D341Med (cell line): Measurements from ENCODE around the gene SYT8.
A peak's percentile ranks its signal among the peaks of the same experiment; 100 is the strongest.
"Not testable (repeated sequence)": the region's sequence is repeated elsewhere in the genome, so short reads cannot be mapped to it uniquely, and the experiment has no call there.

Experiments used
- DNase-seq: peaks from one replicate; pipeline ENCODE4 v3.0.0; 2012; ENCODE audit warnings: low spot score

SYT8 gene

DNA sequence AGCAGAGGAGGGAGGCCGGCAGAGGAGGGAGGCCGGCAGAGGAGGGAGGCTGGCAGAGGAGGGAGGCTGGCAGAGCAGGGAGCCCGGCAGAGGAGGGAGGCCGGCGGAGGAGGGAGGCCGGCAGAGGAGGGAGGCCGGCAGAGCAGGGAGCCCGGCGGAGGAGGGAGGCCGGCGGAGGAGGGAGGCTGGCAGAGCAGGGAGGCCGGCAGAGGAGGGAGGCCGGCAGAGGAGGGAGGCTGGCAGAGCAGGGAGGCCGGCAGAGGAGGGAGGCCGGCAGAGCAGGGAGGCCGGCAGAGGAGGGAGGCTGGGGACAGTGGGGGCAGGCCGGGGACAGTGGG is 39.0 kb downstream of the SYT8 start:
- not testable (repeated sequence) for DNase-seq

- not testable (repeated sequence) for DNase-seq
Observed at GRCh38 chr11:1874441-1875092, 39.8 kb downstream of the SYT8 start.

GRCh38 chr11:1875093-1875850 is 40.5 kb downstream of the SYT8 start:
- no peak for DNase-seq

DNA sequence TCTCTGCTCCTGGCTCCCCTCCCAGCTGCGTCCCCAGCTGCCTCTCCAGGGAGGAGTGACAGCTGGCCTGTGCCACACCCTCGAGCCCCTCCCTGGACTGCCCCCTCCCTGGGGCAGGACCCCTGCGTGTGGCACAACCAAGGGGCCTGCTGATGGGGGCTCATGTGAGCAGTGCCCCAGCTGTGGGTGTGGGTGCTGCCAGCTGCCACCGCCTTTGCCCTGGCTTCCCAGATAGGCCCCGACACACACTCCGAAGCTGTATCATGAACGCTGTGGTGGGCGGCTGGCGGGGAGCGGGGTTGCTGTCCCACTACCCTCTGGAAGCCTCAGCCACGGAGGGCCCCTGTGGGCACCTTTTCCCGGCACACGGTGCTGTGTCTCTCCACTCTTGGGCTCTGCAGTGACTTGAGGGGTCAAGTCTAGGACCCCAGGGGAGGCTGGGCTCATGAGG is 41.1 kb downstream of the SYT8 start:
- not testable (repeated sequence) for DNase-seq

- DNase-seq = peak; percentile 71
Observed at GRCh38 chr11:1876361-1877063, 41.7 kb downstream of the SYT8 start.

DNA sequence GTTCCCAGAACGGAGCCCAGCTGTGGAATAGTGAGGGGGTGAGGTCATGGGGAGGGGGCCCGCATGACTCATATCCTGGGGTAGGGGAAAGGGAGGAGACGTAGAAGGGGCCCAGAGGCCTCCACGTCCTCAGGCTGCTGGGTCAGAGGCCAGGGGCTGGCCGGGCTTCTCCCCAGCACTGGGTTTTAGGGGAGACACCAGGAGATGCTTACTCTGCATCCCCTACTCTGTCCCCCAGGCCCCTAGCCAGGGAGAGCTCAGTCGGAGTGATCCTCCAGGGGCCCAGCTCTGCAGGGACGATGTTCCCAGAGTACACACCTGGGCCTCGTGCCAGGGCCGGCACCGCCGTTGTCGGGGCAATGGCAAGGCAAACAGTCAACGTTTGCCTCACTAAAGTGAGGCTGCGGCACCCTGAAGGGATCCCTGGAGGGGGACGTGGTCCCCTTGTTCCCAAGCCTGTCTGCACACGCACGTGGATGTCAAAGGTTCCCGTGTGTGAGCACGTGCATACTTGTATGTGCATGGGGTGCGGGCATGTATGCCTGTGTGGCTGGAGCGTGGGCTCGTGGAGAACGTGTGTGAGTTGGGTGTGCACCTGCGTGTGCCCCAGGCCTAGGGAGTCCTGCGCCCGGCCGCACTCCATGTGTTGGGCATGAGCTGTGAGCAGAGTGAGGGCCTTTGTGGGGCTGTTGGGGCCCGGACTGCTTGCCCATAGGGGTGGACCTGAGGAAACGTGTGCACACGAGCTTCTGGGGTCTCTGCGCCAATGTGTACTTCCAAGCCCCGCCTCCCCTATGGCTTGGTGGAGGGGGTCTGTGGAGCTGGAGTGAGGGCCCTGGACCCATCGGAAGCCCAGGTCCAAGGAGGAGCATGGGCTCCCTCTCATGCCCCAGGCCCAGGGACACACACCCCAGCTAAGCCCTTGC is 42.7 kb downstream of the SYT8 start:
- no peak for DNase-seq

GRCh38 chr11:1878137-1879031 is 43.6 kb downstream of the SYT8 start:
- peak; percentile 31 for DNase-seq

DNA sequence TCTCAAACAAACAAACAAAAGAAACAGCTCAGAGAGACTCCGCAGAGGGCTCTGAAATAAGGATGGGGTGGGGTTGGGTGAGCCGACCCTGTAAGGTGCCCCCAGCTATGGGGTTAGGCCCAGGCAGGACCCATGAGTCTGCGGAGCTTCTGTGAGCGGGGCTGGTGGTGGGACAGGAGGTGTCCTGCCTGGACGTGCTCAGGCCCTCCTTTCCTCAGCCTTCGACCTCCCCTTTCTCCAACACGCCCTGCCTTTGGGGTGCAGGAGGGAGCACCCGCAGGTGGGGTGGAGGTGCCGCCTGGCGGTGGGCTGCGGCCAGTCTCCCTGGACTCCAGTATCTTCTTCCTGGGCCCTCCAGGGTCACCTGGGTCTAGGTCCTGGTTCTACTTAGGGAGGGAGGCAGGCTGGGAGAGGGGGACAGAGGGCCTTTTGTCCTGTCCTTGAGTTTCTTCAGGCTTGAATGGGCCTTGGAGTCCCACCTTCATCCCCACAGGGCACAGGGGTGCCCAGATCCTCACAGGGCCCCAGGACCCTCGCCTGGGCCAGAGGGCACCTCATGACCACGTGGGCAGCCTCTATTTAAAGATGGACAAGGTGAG is 44.7 kb downstream of the SYT8 start:
- peak; percentile 22 for DNase-seq

GRCh38 chr11:1879941-1880720 is 45.3 kb downstream of the SYT8 start:
- peak; percentile 32 for DNase-seq

DNA sequence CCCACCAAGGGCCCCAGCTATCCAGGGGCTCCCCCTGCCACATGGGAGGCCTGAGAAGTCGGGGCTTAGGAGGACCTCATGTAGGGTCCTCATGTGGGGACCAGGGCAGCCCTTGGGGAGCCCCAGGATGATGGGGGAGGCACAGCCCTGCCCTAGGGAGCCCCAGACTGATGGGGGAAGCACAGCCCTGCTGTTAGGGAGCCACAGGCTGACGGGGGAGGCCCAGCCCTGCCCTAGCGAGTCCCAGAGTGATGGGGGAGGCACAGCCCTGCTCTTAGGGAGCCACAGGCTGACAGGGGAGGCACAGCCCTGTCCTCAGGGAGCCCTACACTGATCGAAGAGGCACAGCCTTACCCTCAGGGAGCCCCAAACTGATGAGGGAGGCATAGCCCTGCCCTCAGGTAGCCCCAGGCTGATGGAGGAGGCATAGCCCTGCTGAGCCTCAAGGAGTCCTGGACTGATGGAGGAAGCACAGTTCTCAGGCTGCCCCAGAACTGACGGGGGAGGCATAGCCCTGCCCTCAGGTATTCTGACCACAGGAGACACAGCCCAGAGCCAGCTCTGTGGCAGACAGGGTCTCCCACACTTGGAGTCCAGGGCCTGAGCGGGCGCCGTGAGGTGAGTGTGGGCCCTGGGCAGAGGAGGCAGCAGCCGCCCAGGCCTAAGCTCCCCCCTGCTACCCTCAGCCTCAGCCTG is 46.1 kb downstream of the SYT8 start:
- peak; percentile 27 for DNase-seq

GRCh38 chr11:1881442-1882264 is 46.9 kb downstream of the SYT8 start:
- DNase-seq = peak; percentile 41

GRCh38 chr11:1882265-1883238 is 47.8 kb downstream of the SYT8 start:
- peak; percentile 92 for DNase-seq

DNA sequence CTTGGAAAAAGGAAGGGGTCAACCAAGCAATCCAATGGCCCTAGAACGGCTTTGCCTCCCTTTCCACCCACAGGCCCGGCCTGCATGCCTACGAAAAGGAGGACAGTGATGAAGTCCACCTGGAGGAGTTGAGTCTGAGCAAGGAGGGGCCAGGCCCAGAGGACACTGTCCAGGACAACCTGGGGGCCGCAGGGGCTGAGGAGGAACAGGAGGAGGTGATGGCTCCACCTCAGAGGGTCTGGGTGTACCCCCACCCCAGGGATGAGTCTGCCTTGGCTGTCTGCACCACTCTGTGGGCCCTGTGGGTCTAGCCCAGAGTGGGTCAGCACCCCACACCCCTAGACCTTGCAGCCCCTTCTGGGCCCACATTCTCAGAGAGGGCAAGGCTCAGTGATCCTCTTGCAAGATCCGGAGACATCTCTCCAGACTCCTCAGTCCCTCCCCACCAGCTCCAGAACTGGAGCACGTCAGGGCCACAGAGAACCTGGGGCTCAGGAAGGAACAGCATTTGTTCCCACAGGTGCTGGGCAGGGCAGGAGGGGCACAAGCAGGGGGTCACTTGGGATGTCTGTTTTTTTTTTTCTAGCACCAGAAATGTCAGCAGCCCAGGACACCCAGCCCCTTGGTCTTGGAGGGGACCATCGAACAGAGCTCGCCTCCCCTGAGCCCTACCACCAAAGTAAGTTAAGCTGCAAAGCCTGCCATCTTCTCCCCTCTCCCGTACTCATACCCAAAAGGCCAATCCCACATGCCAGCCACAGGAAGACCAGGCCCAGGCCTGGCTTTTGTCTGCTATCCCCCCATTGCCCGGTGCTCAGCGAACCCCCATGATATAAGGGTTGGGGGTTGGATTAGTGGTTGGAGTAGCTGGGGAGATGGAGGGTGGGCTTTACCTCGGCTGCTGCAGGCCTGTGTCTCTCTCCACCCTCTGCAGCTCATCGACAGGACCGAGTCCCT is 48.8 kb downstream of the SYT8 start:
- DNase-seq = peak; percentile 17

DNA sequence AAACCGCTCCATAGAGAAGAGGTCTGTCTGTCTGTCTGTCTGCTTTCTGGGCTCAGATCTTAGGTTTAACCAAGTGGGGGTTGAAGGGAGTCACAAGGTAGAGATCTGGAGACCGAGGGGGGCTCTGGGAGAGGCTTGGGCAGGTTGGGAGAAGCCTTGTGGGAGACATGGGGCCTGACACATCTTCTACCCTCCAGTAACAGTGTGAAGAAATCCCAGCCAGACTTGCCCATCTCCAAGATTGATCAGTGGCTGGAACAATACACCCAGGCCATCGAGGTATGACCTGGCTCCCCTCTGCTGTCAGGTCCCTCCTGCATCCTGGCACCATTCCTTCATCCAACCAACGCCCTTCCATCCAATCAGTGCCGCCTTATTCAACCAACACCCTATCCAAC is 49.5 kb downstream of the SYT8 start:
- DNase-seq = no peak

GRCh38 chr11:1886551-1886950 is 51.8 kb downstream of the SYT8 start:
- not testable (repeated sequence) for DNase-seq
